Liver (tissue), 9 donors: ENCODE measurements around the gene PHF2. TPM values are rescaled to one million over a fixed set of nuclear protein-coding genes. Genes with fewer than 3 reads are reported as not detected.

Experiments used
- DNase-seq: peaks from one replicate; pipeline ENCODE4 v3.0.0-alpha.2; 2017; ENCODE audit warnings: low spot score
- H3K27ac ChIP-seq, 2 donors: one replicate each; pipeline ENCODE4 v1.7.0; 2013; ENCODE audit warnings: inconsistent platforms in 2 of 2, low read length in 2 of 2, control low read depth in 1 of 2, low read depth in 1 of 2, mild to moderate bottlenecking in 1 of 2
- H3K27me3 ChIP-seq, 4 donors: one replicate each; pipeline versions ENCODE4 v1.6.1 to v1.7.0; 2013; ENCODE audit warnings: low read length in 3 of 4, inconsistent platforms in 1 of 4, mild to moderate bottlenecking in 1 of 4, moderate library complexity in 1 of 4; ENCODE audit not compliant: control insufficient read depth in 4 of 4, insufficient read depth in 4 of 4
- H3K36me3 ChIP-seq, 4 donors: one replicate each; pipeline versions ENCODE4 v1.6.1 to v1.7.0; 2013; ENCODE audit warnings: low read length in 3 of 4, mild to moderate bottlenecking in 3 of 4, low read depth in 1 of 4, moderate library complexity in 1 of 4; ENCODE audit not compliant: control insufficient read depth in 4 of 4, insufficient read depth in 3 of 4
- H3K4me1 ChIP-seq, 4 donors: one replicate each; pipeline versions ENCODE4 v1.6.1 to v1.7.0; 2013; ENCODE audit warnings: low read length in 3 of 4, mild to moderate bottlenecking in 3 of 4, moderate library complexity in 1 of 4; ENCODE audit not compliant: control insufficient read depth in 4 of 4, insufficient read depth in 4 of 4
- H3K4me3 ChIP-seq, 3 donors: one replicate each; pipeline versions ENCODE4 v1.6.1 to v1.7.0; 2013; ENCODE audit warnings: low read length in 3 of 3, control low read depth in 1 of 3, low read depth in 1 of 3, mild to moderate bottlenecking in 1 of 3
- H3K9ac ChIP-seq, 2 donors: one replicate each; pipeline ENCODE4 v1.7.0; 2013; ENCODE audit warnings: low read length in 2 of 2, mild to moderate bottlenecking in 2 of 2, moderate library complexity in 2 of 2, control low read depth in 1 of 2, low read depth in 1 of 2
- H3K9me3 ChIP-seq, 4 donors: one replicate each; pipeline versions ENCODE4 v1.6.1 to v1.7.0; 2013; ENCODE audit warnings: low read length in 3 of 4; ENCODE audit not compliant: control insufficient read depth in 4 of 4
- ATF3 ChIP-seq: IDR thresholded peaks from 2 replicates; pipeline ENCODE4 v1.6.1; 2016; ENCODE audit warnings: antibody characterized with exemption
- CTCF ChIP-seq: fragments of 150-350 bp; IDR thresholded peaks from 2 replicates; pipeline ENCODE4 v1.5.1; 2017; ENCODE audit warnings: improper control_type of control experiment, low read depth, low read length; ENCODE audit not compliant: missing input control
- EGR1 ChIP-seq, 2 donors: IDR thresholded peaks; 2 replicates each; pipeline ENCODE4 v1.6.1; 2016 to 2018; ENCODE audit warnings: antibody characterized with exemption in 2 of 2, low read depth in 2 of 2
- FOXA1 ChIP-seq: IDR thresholded peaks from 2 replicates; pipeline ENCODE4 v1.6.1; 2016; ENCODE audit warnings: antibody characterized with exemption
- FOXA2 ChIP-seq: IDR thresholded peaks from 2 replicates; pipeline ENCODE4 v1.6.1; 2016; ENCODE audit warnings: antibody characterized with exemption
- GABPA ChIP-seq, 2 donors: IDR thresholded peaks in 1 of 2; conservative IDR thresholded peaks in 1 of 2; 2 replicates each; pipeline ENCODE4 v1.6.1; 2016; ENCODE audit warnings: antibody characterized with exemption in 2 of 2, mild to moderate bottlenecking in 1 of 2, moderate library complexity in 1 of 2
- HNF4A ChIP-seq, 2 donors: conservative IDR thresholded peaks; 2 replicates each; pipeline ENCODE4 v1.6.1; 2016; ENCODE audit warnings: antibody characterized with exemption in 2 of 2, mild to moderate bottlenecking in 2 of 2
- HNF4G ChIP-seq: IDR thresholded peaks from 2 replicates; pipeline ENCODE4 v1.6.1; 2016; ENCODE audit warnings: antibody characterized with exemption
- JUND ChIP-seq, 2 donors: IDR thresholded peaks; 2 replicates each; pipeline ENCODE4 v1.6.1; 2016; ENCODE audit warnings: antibody characterized with exemption in 2 of 2
- MAX ChIP-seq: IDR thresholded peaks from 2 replicates; pipeline ENCODE4 v1.6.1; 2016; ENCODE audit warnings: antibody characterized with exemption
- NR2F2 ChIP-seq: IDR thresholded peaks from 2 replicates; pipeline ENCODE4 v1.6.1; 2016; ENCODE audit warnings: antibody characterized with exemption
- RAD21 ChIP-seq, 2 donors: IDR thresholded peaks; 2 replicates each; pipeline ENCODE4 v1.6.1; 2016; ENCODE audit warnings: antibody characterized with exemption in 2 of 2, mild to moderate bottlenecking in 2 of 2
- REST ChIP-seq: IDR thresholded peaks from 2 replicates; pipeline ENCODE4 v1.6.1; 2016; ENCODE audit warnings: antibody characterized with exemption, mild to moderate bottlenecking
- RXRA ChIP-seq, 2 donors: IDR thresholded peaks; 2 replicates each; pipeline ENCODE4 v1.6.1; 2017 to 2018; ENCODE audit warnings: antibody characterized with exemption in 2 of 2, mild to moderate bottlenecking in 1 of 2
- SP1 ChIP-seq: IDR thresholded peaks from 2 replicates; pipeline ENCODE4 v1.6.1; 2018; ENCODE audit warnings: antibody characterized with exemption, mild to moderate bottlenecking
- TAF1 ChIP-seq: conservative IDR thresholded peaks from 2 replicates; pipeline ENCODE4 v1.6.1; 2016; ENCODE audit warnings: antibody characterized with exemption, mild to moderate bottlenecking
- YY1 ChIP-seq: IDR thresholded peaks from 2 replicates; pipeline ENCODE4 v1.6.1; 2016; ENCODE audit warnings: antibody characterized with exemption, mild to moderate bottlenecking
- ZBTB33 ChIP-seq: IDR thresholded peaks from 2 replicates; pipeline ENCODE4 v1.6.1; 2016; ENCODE audit warnings: antibody characterized with exemption
- WGBS: extraction: QIAGEN DNeasy Blood & Tissue Kit; methylation state at CpG from one replicate; pipeline ENCODE4 v1.1.7; 2013; 5-methylcytosine and 5-hydroxymethylcytosine counted together
- polyA plus RNA-seq, 2 donors: library from polyadenylated mRNA; stranded (reverse) in 1 of 2; unstranded in 1 of 2; fragments of 200-250 nt in 1 of 2; fragments of >200 nt in 1 of 2; fragmentation: Nextera tagmentation in 1 of 2; extraction: Ambion mirVana in 1 of 2; gene quantifications; one replicate each; pipeline versions ENCODE4 v1.2.1 to v1.2.3, GENCODE V29; 2013 to 2015
- total RNA-seq, 2 donors: library from RNA; depleted of rRNA; stranded (reverse); fragments of >200 nt; gene quantifications; one replicate each; pipeline ENCODE4 v1.2.3, GENCODE V29; 2014
- donor health status: healthy.
- donor health status: healthy.
- donor health status: healthy.
- donor health status: healthy.
- donor health status: healthy.

PHF2 gene
- total and polyA plus RNA-seq, 4 donors: 2.3 to 8.6 (median 6.7) TPM

GRCh38 chr9:93658184-93658925 lies 82.0 kb downstream of the PHF2 start:
- no peak overlapping the region for H3K27ac ChIP-seq
- no peaks in the 10 kb centered on the region for H3K9me3 ChIP-seq
- H3K9ac ChIP-seq: no peak overlapping the region
- TF ChIP-seq TAF1 (no peak), CTCF (no peak), EGR1 (IDR thresholded peaks at IDR 0.05; ENCODE audit: low read depth in 2 of 2) (no peak), ATF3 (no peak), RXRA (IDR thresholded peaks at IDR 0.05) (no peak), YY1 (no peak), ZBTB33 (no peak), NR2F2 (no peak), RAD21 (IDR thresholded peaks at IDR 0.05) (no peak), MAX (no peak), HNF4G (no peak), HNF4A (conservative IDR thresholded peaks at IDR 0.05) (no peak), JUND (IDR thresholded peaks at IDR 0.05) (no peak), FOXA1 (no peak), FOXA2 (no peak), SP1 (no peak), REST (no peak), GABPA (IDR thresholded peaks at IDR 0.05 in 1 of 2, conservative IDR thresholded peaks at IDR 0.05 in 1 of 2) (no peak)
- no peaks in the 10 kb centered on the region for H3K4me1 ChIP-seq
- 96% methylated on average over 12 of the region's 12 CpGs for WGBS
- H3K36me3 ChIP-seq: peaks cover 2 to 63% (median 13%) of the 10 kb centered on the region in 4 donors
- no peak for DNase-seq
- H3K4me3 ChIP-seq: no peak overlapping the region
- H3K27me3 ChIP-seq: no peaks in the 10 kb centered on the region
